Pulmonary artery endothelial cell (primary cell): ENCODE measurements around the gene PDPK1. TPM values are rescaled to one million over a fixed set of nuclear protein-coding genes. Genes with fewer than 3 reads are reported as not detected.
A peak's percentile ranks its signal among the peaks of the same experiment; 100 is the strongest.
"Not testable (repeated sequence)": the region's sequence is repeated elsewhere in the genome, so short reads cannot be mapped to it uniquely, and the experiment has no call there.

Source experiments
- DNase-seq: peaks from one replicate; pipeline ENCODE4 v3.0.0-alpha.2; 2011; ENCODE audit warnings: low read depth, low spot score
- total RNA-seq: library from RNA; depleted of rRNA; stranded (reverse); fragments of >200 nt; gene quantifications from 2 replicates; pipeline ENCODE4 v1.2.3, GENCODE V29; 2014

PDPK1 gene
- total RNA-seq, 1 donor from 2014 or later = 14.2 TPM

- no peak for DNase-seq
These were observed 14.0 kb upstream of the PDPK1 start for GRCh38 chr16:2523801-2524231.

GRCh38 chr16:2524339-2524938 lies 13.4 kb upstream of the PDPK1 start:
- DNase-seq = no peak

- no peak for DNase-seq
These were observed 11.7 kb upstream of the PDPK1 start for GRCh38 chr16:2526135-2526534.

GRCh38 chr16:2527071-2527783 lies 10.6 kb upstream of the PDPK1 start:
- no peak for DNase-seq

- DNase-seq = no peak
These were observed 10.1 kb upstream of the PDPK1 start for GRCh38 chr16:2527784-2528100.

DNA sequence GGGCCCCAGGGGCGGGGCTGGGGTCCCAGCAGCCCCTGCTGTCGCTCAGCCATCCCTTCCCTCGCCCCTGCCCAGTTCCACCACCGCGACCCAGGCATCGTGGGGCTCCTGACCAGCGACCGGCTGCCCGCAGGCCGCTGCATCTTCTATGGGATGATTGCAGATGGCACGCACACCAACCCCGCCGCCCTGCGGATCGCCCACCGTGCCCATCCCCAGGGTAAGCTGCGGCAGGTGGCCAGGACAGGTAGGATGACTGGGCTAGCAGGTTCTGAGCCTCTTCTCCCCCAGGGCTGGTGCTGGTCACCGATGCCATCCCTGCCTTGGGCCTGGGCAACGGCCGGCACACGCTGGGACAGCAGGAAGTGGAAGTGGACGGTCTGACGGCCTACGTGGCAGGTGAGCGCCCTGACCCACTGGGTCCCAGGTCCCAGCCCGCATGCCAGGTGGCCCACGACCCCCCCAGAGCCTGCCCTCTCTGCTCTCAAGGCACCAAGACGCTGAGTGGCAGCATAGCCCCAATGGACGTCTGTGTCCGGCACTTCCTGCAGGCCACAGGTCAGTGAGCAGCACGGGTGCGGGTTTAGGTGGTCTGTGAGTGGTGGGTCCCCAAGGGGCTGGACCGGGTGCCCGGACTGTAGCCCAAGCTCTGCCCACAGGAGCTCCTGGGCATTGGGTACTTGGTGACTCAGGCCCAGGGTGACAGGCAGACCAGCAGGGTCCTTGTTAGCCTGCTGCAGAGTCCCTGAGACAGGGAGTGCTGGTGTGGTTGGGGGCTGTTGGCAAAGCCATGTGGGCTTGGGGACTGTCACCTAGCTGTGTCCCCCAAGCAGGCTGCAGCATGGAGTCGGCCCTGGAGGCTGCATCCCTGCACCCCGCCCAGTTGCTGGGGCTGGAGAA lies 9.4 kb upstream of the PDPK1 start:
- DNase-seq = no peak

DNA sequence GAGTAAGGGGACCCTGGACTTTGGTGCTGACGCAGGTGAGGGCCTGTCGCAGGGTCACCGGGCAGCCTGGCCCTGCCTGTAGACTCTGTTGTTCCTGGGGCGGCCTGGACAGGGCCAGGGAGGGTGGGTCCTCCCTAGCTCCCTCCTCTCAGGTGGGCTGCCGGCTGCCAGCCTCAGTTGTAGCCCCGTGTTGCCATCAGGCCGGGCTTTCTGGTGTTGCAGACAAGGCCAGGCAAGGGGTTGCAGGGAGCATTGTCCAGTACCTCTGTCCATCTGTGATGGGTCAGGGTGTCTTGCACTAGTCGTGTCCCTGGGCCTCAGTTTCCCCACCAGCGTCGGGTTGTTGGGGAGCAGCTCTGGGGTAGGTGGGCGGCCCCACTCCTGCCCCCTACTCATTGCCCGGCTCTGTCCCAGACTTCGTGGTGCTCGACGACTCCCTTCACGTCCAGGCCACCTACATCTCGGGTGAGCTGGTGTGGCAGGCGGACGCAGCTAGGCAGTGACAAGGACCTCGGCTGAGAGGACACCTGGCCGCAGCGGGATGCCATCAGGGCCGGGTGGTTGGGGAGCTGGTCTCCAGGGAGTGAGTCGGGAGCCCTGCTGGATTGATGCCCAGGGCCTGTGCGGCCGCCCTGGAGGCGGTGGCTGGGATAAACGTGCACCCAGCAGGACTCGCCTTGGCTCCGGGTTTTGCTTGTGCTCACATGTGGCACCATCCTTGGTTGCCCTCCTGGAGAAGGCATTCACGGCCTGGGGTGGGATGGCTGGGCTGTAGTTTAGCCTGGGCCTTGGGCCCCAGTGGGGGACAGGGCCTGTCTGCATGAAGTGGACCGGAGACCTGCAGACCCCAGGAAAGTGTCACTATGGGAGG lies 8.5 kb upstream of the PDPK1 start:
- DNase-seq = no peak

DNA sequence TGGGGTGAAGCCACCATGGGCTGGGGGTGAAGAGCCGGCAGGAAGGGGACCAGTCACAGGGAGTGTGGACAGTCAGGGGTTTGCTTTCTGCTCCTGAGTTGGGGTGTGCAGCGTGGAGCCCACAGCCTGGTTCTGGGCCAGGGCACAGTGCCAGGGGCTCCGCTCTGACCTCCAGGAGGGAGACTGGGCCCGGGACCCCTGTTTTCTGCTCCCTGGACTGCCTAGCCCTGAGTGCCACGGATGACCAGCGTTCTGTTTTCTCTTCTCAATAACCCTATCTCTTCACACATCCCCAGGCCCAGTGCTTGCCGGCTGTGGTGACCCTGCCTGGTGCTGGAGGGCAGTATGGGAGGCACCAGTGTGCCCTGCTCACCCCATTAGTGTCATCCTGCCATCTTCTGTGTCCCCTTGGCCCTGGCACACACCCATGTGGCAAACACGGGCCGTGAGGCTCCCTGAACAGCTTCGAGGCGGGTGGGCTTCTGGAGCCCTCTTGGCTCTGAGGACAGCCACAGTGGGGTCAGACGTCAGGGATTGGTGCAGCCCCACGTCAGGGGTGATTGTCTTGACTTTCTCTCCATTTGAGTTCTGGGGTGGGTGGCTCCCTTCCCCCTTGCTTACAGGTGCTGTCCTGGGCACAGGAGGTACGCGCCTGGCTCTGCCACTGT lies 7.7 kb upstream of the PDPK1 start:
- DNase-seq = no peak

DNA sequence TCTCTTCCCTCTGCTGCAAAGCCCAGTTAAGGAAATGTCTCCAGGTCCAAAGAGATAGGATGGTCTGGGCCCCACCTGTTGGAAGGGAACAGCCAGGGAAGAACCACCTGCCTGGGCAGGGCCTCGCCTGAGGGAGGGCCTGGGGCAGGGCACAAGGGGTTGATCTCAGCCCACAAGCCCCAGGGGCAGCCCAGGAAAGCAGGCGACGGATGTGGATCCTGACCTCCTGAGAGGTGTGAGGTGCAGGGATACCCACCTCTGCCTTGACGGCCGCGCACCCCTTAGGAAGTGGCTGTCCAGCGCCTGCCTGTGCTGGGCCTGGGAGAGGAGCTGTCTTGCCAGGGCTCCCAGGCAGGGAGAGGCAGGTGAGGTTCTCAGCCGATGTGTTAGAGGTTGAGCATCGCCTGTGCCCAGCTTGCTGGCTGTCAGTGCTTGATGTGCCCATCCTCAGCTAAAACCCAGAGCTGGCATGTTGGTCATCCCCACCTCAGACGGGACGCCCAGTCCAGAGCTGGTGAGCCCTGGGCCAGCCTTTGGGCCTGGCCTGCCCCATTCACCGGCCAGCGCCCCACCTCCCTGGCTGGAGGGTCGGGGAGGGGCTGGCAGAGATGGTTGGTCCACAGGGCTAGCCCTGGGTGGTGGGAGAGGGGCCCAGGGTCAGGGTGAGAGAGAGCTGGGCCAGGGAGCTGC lies 7.0 kb upstream of the PDPK1 start:
- DNase-seq = no peak

GRCh38 chr16:2531371-2531695 lies 6.5 kb upstream of the PDPK1 start, which contains the start of gene CEMP1:
Gene CEMP1 (minus strand): TSS chr16:2531408. CDS start chr16:2531073, 335 bp downstream.
- DNase-seq = no peak

DNA sequence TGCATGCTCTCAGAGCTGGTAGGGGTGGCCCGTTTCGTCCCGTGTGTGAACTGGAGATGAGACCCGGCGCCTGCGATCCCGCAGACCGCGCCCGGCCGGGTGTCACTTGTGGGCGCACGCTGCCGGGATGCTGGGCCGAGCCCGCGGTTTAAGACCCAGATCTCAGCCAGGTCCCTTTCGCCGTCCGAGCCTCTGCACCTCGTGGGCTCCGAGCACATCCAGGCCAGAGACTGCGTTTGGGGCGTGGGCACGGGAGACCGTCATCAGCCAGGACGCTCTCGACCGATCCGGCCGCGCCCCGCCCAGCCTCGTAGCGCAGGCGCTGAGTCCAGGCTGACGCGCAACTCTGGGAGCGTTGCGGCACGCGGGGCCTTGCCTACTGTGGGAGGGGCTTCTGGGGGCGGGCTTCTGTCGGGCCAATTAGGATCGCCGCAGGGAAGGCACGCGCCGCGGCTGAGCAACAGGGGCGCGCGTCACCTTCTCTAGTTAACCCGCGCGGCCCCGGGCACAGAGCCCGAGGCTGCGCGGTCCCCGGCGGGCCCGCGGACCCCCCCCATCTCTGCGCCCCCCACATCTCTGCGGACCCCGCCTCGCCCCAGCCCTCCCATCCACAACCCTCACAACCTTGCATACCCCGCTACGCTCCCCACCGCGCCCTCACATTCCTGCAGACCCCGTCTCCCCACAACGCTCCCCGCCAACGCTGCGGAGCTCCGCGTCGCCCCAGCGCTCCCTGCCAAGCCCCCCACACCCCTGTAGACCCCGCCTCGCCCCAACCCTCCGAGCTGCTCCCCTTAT lies 5.9 kb upstream of the PDPK1 start:
- peak; percentile 83 for DNase-seq

DNA sequence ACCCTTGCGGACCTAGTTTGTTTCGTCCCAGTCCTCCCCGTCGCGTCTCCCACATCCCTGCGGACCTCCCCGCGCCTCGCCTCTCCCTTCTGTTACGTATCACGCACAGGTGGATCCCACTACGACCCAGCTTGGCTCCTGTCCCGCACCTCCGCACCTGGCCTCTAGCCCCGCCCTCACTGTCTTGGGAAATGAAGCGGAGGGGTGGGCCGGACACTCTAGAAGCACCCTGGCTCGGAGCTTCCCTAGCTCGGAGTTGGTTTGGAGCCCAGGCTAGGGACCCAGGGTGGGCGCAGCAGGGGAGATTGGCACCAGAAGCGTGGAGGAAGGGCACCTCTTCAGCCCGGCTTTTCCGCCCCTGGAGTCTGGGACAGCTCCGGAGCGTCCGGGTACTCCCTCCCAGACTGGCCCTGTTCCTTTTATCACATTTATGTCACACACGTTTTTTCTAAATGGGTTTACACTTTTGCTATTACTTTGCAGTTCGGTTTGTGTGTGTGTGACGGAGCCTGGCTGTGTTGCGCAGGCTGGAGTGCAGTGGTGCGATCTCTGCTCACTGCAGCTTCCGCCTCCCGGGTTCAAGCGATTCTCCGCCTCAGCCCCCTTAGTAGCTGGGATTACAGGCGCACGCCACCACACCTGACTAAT lies 5.2 kb upstream of the PDPK1 start:
- no peak for DNase-seq

- not testable (repeated sequence) for DNase-seq
These were observed 4.6 kb upstream of the PDPK1 start for GRCh38 chr16:2533142-2533755.

- no peak for DNase-seq
These were observed 3.9 kb upstream of the PDPK1 start for GRCh38 chr16:2533912-2534311.

DNA sequence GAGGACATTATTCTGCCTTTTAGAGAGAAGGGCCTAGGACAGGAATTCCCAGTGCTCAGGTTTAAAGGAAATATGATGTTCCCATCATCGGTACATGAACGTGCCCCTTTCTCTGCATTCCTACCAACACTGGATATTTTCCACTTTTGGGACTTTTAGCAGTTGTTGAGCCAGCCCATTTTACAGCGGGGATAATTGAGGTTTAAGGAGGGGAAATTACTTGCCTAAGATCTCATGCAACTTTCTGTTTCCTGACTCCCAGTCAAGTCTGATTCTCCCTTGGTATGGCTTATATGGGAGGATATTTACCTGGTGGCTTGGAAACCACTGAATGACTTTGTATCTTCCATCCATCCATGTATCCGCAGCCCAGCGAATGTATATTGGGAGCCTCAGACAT lies 3.5 kb upstream of the PDPK1 start:
- not testable (repeated sequence) for DNase-seq

DNA sequence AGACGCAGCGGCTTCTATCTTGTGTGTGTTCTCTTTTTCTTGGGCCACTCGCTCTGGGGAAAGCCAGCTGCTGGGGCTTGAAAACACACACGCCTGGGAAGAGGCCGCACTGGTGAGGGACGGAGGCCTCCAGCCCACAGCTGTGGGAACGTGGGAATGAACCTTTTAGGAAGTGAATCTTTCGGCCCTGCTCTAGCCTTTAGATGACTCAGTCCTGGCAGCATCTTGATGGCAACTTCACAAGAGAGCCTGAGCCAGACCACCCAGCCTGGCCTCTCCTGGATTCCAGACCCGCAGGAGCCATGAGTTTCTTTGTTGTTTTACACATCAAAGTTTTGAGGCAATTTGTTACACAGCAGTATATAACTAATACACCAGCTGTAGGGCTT lies 2.2 kb upstream of the PDPK1 start:
- DNase-seq = no peak

DNA sequence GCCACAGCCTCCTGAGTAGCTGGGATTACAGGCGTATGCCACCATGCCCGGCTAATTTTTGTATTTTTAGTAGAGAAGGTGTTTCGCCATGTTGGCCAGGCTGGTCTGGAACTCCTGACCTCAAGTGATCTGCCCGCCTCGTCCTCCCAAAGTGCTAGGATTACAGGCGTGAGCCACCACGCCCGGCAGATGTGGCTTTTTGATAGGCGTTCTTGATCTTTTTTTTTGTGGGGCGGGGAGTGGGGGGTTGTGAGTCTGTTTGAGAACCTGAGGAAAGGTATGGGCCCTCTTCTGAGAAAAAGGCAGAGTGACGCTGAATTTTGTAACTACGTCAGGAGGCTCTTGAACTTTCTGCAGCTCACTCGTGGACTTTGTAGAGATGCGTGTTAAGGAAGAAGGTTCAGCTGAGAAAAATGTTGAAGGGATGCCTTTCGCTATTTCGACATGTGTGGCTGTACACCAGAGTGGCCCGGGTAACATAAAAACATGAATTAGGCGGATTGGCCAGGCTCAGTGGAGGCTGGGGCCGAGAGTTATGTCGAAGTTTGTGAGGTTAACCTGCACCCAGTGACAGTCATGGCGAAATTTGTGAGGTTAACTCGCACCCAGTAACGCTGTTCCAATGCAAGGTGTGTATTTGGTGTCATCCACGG lies 1.5 kb downstream of the PDPK1 start:
- not testable (repeated sequence) for DNase-seq

DNA sequence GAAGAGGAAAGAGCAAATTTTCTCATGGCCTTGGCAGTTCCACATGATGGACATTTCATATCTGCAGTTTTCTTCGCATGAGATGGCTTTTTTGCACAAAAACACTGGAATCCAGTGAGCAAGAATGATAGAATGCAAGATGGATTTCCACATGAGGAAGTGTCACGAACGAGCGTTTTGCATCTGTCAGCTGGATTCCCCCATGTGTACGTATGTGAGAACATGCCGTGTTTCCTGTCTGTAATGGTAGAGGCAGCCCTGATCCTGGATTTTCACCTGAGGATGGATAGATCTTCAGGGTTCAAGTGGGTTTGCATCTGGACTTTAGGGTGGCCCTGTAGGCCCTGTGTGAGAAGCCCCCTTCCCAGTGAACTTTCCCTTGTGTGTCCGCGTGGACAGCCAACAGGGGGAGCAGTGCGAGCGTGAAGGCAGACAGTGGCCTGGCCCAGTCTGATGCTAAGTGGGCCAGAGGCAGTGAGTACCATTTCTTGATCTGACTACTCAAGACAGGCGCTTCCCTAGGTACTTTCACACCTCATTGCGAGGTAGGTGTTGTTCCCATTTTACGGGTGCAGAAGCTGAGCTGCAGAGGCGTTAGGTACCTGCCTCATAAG lies 2.1 kb downstream of the PDPK1 start:
- DNase-seq = not testable (repeated sequence)
